ENCODE results near the gene SPIRE2. TPM values are rescaled to one million over a fixed set of nuclear protein-coding genes. Genes with fewer than 3 reads are reported as not detected.

The SPIRE2 gene
- total and polyA plus RNA-seq, 9 donors, result 0.95 to 28.7 (median 2.9) TPM

DNA sequence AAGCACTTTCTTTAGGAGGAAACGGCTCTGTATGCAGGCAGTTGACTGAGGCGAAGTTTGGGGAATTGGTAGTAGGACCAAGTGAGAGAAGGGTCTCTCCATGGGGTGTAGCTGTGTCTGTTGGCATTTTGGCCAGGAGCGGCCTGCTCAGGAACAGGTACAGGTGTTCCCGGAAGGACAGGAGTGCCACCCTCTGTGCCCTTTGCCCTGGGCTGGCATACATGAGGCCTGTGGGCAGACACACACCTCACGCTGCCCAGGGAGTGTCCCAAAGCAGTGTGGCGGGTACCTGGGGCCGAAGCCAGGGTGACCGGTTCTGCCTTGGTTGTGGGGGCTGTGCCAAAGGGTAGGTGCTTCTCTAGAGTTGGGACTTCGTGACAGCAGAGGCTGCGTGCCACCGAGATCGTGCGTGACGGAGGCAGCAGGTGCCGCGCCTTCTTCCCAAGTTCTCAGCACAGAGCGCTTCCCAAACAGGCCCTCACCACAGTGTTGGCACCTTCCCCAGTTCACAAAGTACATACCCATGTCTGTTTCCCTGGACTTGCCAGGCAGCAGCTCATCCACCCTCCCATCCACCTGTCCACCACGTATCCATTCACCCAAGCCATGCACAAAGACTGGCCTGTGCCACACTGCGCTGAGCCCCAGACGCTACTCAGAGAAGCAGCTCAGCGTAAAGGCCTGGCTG is 25.2 kb downstream of the SPIRE2 start:
- Histone ChIP-seq H3K27me3 (no peaks in the 10 kb centered on the region), H3K36me3 (no peaks in the 10 kb centered on the region), H3K27ac (no peak overlapping the region), H3K4me3 (no peak overlapping the region), H3K4me1 (ENCODE audit: insufficient read depth) (no peaks in the 10 kb centered on the region), H3K9me3 (no peaks in the 10 kb centered on the region)
- TF ChIP-seq, protein P1, sequence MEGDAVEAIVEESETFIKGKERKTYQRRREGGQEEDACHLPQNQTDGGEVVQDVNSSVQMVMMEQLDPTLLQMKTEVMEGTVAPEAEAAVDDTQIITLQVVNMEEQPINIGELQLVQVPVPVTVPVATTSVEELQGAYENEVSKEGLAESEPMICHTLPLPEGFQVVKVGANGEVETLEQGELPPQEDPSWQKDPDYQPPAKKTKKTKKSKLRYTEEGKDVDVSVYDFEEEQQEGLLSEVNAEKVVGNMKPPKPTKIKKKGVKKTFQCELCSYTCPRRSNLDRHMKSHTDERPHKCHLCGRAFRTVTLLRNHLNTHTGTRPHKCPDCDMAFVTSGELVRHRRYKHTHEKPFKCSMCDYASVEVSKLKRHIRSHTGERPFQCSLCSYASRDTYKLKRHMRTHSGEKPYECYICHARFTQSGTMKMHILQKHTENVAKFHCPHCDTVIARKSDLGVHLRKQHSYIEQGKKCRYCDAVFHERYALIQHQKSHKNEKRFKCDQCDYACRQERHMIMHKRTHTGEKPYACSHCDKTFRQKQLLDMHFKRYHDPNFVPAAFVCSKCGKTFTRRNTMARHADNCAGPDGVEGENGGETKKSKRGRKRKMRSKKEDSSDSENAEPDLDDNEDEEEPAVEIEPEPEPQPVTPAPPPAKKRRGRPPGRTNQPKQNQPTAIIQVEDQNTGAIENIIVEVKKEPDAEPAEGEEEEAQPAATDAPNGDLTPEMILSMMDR (IDR thresholded peaks at IDR 0.05), result no peak
- TF ChIP-seq EP300 (IDR thresholded peaks at IDR 0.05), result no peak
- no peak for TF ChIP-seq POLR2A (IDR thresholded peaks at IDR 0.05)
- DNase-seq, result no peak
- intact Hi-C loops (cut with DNase I), result loop anchor here in 2 of 4 donors (10.0 kb wide), 1 partner anchor 149 kb away; the partner anchor contains the start of gene SPATA2L (in 2 of the 2)
- WGBS, 3 donors, result 89 to 94% (median 92%) methylated on average over 20 to 21 of the region's 21 CpGs

DNA sequence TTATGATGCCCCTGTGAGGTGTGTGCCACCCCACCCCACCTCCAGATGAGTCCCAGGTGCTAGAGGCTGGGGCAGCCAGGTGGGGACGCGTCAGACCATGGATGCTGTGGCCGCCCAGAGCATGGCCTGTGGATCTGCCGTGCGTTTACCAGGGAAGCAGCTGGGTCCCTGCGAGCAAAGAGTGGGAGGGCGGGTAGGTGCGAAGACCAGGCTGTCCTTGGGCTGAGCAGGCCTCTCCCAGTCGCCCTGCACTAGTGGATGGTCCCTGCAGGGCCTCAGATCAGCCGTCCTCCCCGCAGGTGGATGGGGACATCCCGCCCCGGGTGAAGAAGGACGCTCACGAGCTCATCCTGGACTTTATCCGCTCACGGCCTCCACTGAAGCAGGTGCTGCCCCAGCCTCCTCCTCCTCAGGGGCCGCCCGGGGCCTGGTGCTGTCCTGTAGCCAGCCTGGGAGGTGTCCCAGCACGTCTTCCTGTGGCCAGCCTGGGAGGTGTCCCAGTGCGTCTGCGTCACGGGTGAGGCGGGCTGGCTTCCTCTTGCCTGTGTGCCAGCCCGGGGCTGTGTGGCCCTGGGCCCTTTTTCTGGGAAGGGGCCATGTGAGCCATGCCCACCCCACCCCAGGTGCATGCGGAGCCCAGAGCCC is 27.1 kb downstream of the SPIRE2 start:
- no peak for TF ChIP-seq EP300 (IDR thresholded peaks at IDR 0.05)
- no peak for TF ChIP-seq POLR2A (IDR thresholded peaks at IDR 0.05)
- TF ChIP-seq, protein P1 (IDR thresholded peaks at IDR 0.05), result no peak
- H3K4me3 ChIP-seq, result no peak overlapping the region
- H3K9me3 ChIP-seq, result no peaks in the 10 kb centered on the region
- H3K27ac ChIP-seq, result no peak overlapping the region
- no peaks in the 10 kb centered on the region for H3K4me1 ChIP-seq (ENCODE audit: insufficient read depth)
- WGBS, 3 donors, result 93% methylated on average over 15 to 26 of the region's 26 CpGs
- no peaks in the 10 kb centered on the region for H3K27me3 ChIP-seq
- no peaks in the 10 kb centered on the region for H3K36me3 ChIP-seq
- no peak for DNase-seq
- intact Hi-C loops (cut with DNase I), result loop anchor here in 2 of 4 donors (10.0 kb wide), 1 partner anchor 151 kb away; the partner anchor contains the start of gene SPATA2L (in 2 of the 2)

DNA sequence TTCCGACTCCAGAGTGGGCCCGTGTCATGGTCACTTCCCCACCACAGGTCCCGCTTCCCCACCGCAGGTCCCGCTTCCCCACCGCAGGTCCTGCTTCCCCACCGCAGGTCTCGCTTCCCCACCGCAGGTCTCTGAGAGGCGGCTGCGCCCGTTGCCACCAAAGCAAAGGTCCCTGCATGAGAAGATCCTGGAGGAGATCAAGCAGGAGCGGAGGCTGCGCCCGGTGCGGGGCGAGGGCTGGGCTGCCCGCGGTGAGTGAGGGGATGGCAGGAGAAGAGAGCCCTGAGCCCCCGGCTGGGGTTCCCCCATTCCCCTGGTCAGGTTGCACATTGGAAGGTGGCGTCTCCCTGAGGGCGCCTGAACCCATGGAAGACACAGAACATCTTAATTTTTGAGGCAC is 27.7 kb downstream of the SPIRE2 start:
- Histone ChIP-seq H3K9me3 (no peaks in the 10 kb centered on the region), H3K27ac (no peak overlapping the region), H3K4me1 (ENCODE audit: insufficient read depth) (no peaks in the 10 kb centered on the region), H3K36me3 (no peaks in the 10 kb centered on the region), H3K4me3 (no peak overlapping the region), H3K27me3 (no peaks in the 10 kb centered on the region)
- WGBS, 3 donors, result 91 to 94% (median 93%) methylated on average over 22 of the region's 22 CpGs
- no peak for DNase-seq
- TF ChIP-seq POLR2A (IDR thresholded peaks at IDR 0.05), result no peak
- TF ChIP-seq, protein P1 (IDR thresholded peaks at IDR 0.05), result no peak
- no peak for TF ChIP-seq EP300 (IDR thresholded peaks at IDR 0.05)
- intact Hi-C loops (cut with DNase I), result loop anchor here in 2 of 4 donors (10.0 kb wide), 1 partner anchor 151 kb away; the partner anchor contains the start of gene SPATA2L (in 2 of the 2)

DNA sequence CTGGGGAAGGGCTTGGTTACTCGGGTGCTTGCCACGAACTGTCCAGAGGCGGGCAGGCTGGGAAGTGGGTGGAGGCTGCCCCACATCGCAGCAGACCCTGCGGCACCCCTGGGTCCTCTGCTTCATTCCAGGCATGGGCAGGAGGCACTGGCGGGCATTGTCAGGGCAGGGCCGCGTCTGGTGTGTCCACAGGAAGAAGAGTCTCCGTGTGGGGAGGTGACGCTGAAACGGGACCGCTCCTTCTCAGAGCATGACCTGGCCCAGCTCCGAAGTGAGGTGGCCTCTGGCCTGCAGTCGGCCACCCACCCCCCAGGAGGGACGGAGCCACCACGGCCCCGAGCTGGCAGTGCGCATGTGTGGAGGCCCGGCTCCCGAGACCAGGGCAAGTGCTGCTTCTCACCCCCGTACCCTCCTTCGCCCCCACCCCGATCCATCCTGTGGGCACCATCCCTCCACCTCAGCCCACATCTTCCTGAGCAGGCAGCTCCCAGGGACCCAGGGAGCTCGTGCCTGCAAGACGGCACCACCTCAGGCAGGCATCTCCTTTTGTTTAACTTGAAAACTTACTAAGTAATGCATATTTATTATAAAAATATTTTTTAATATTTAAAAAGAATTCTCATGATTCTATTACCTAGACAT is 30.8 kb downstream of the SPIRE2 start:
- intact Hi-C loops (cut with DNase I), result loop anchor here in 2 of 4 donors (10.0 kb wide), 1 partner anchor 154 kb away; the partner anchor contains the start of gene SPATA2L (in 2 of the 2)
- TF ChIP-seq, protein P1 (IDR thresholded peaks at IDR 0.05), result no peak
- TF ChIP-seq POLR2A (IDR thresholded peaks at IDR 0.05) (no peak), EP300 (IDR thresholded peaks at IDR 0.05) (no peak)
- WGBS, 3 donors, result 88 to 91% (median 90%) methylated on average over 22 to 25 of the region's 25 CpGs
- H3K27ac ChIP-seq, result no peak overlapping the region
- H3K4me3 ChIP-seq, result no peak overlapping the region
- H3K4me1 ChIP-seq (ENCODE audit: insufficient read depth), result no peaks in the 10 kb centered on the region
- no peaks in the 10 kb centered on the region for H3K36me3 ChIP-seq
- H3K9me3 ChIP-seq, result no peaks in the 10 kb centered on the region
- no peak for DNase-seq
- no peaks in the 10 kb centered on the region for H3K27me3 ChIP-seq
